DND-41 (cell line): ENCODE results near the gene CLK4.

Experiments used
- EZH2 ChIP-seq: IDR thresholded peaks from 3 replicates; pipeline ENCODE4 v1.6.1; 2012; ENCODE audit warnings: borderline replicate concordance, low read depth, mild to moderate bottlenecking, moderate library complexity, low read length, inconsistent platforms; ENCODE audit not compliant: severe bottlenecking
- TF ChIP-seq, protein P1 (sequence below): IDR thresholded peaks from 2 replicates; pipeline ENCODE4 v1.5.1; 2012; ENCODE audit warnings: borderline replicate concordance, low read length, moderate library complexity, mild to moderate bottlenecking; ENCODE audit not compliant: poor library complexity, severe bottlenecking; ENCODE audit errors: extremely low read depth

- no peak for TF ChIP-seq EZH2
- TF ChIP-seq, protein P1, sequence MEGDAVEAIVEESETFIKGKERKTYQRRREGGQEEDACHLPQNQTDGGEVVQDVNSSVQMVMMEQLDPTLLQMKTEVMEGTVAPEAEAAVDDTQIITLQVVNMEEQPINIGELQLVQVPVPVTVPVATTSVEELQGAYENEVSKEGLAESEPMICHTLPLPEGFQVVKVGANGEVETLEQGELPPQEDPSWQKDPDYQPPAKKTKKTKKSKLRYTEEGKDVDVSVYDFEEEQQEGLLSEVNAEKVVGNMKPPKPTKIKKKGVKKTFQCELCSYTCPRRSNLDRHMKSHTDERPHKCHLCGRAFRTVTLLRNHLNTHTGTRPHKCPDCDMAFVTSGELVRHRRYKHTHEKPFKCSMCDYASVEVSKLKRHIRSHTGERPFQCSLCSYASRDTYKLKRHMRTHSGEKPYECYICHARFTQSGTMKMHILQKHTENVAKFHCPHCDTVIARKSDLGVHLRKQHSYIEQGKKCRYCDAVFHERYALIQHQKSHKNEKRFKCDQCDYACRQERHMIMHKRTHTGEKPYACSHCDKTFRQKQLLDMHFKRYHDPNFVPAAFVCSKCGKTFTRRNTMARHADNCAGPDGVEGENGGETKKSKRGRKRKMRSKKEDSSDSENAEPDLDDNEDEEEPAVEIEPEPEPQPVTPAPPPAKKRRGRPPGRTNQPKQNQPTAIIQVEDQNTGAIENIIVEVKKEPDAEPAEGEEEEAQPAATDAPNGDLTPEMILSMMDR: no peak
Observed at GRCh38 chr5:178672630-178673029, 45.8 kb upstream of the CLK4 start.
